ENCODE measurements around the gene UBE2C. TPM values are rescaled to one million over a fixed set of nuclear protein-coding genes. Genes with fewer than 3 reads are reported as not detected.
A peak's percentile ranks its signal among the peaks of the same experiment; 100 is the strongest.

Gene UBE2C
- total and polyA plus RNA-seq, 2 experiments from 2014 or later: 26.7 to 46.9 TPM

DNA sequence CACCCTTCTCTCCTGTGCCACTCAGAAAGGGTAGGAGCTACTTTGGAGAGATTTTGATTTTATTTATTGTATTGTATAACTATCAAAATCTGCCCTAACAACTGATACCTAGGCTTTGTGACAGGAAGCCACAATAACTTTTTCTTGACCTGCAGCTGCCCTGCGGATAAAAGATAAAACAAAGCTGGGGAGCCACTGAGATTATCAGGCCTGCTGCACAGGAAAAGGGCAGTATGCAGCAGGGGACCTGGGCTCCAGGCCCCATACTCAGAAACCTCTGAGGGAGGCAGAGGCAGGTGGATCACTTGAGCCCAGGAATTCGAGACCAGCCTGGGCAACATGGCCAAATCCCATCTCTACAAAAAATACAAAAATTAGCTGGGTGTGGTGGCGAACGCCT lies 20.2 kb downstream of the UBE2C start:
- peak overlapping the region; percentile 87 for H3K27ac ChIP-seq
- H3K36me3 ChIP-seq (replicated peaks; ENCODE audit: insufficient read depth, low read depth): no peaks in the 10 kb centered on the region
- DNase-seq (ENCODE audit: low spot score): no peak
- 86% methylated on average over 4 of the region's 4 CpGs for WGBS (ENCODE audit: low lambda C conversion rate, missing lambda C conversion rate)
- peaks cover 29% of the 10 kb centered on the region for H3K4me1 ChIP-seq (ENCODE audit: insufficient read depth)
- H3K9me3 ChIP-seq (ENCODE audit: low read depth): no peaks in the 10 kb centered on the region
- TF ChIP-seq EZH2 (IDR thresholded peaks at IDR 0.05; ENCODE audit: borderline replicate concordance): no peak
- no peak for TF ChIP-seq EZH2phosphoT487 (IDR thresholded peaks at IDR 0.05; ENCODE audit: low read depth, severe bottlenecking, unreplicated experiment)
- TF ChIP-seq, protein P1, sequence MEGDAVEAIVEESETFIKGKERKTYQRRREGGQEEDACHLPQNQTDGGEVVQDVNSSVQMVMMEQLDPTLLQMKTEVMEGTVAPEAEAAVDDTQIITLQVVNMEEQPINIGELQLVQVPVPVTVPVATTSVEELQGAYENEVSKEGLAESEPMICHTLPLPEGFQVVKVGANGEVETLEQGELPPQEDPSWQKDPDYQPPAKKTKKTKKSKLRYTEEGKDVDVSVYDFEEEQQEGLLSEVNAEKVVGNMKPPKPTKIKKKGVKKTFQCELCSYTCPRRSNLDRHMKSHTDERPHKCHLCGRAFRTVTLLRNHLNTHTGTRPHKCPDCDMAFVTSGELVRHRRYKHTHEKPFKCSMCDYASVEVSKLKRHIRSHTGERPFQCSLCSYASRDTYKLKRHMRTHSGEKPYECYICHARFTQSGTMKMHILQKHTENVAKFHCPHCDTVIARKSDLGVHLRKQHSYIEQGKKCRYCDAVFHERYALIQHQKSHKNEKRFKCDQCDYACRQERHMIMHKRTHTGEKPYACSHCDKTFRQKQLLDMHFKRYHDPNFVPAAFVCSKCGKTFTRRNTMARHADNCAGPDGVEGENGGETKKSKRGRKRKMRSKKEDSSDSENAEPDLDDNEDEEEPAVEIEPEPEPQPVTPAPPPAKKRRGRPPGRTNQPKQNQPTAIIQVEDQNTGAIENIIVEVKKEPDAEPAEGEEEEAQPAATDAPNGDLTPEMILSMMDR (IDR thresholded peaks at IDR 0.05; ENCODE audit: poor library complexity): no peak
- H3K4me3 ChIP-seq: no peak overlapping the region
- peak overlapping the region; percentile 87 for H2AFZ ChIP-seq
- no peaks in the 10 kb centered on the region for H3K27me3 ChIP-seq
- peaks cover 11% of the 10 kb centered on the region for H3K79me2 ChIP-seq
- H3K9me2 ChIP-seq (replicated peaks; ENCODE audit: insufficient read depth): no peaks in the 10 kb centered on the region
- no peaks in the 10 kb centered on the region for H4K20me1 ChIP-seq (ENCODE audit: insufficient read depth, poor library complexity, severe bottlenecking)
- H3K4me2 ChIP-seq: no peak overlapping the region

DNA sequence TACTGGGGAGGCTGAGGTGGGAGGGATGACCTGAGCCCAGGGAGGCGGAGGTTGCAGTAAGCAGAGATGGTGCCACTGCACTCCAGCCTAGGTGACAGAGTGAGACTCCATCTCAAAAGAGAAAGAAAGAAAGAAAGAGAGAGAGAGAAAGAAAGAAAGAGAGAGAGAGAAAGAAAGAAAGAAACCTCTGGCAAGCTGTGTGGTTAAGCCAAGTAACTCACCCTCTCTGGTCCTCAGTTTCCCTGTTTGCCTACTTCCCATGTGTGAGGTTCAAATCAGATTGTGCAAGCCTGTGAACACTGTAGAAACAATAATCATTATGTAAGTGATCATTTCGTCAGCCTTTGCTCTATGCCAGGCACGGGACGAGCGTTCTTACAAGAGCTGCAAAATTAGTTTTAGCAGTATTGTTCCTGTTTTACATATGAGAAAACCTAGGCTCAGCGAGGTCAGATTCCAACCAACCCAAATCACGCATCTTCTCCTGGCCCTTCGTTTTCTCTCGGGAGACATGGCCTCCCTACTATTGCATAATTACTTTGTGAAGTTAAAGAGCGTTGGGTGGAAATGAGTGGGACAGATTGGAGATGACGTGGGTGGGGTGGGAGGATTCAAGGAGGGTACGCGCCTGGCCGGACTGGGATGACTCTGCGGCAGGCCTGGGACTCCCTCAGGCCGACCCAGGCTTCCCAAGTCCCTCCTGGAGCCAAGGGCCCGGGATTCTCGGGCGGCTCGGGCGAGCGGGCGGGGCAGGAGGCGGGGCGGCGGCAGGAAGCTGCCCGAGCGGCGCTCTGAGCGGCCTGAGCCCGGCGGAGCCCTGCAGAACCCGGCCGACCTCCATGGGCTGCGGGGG lies 20.8 kb downstream of the UBE2C start, which contains the start of gene SNX21:
TSS of gene SNX21 (plus strand) at position 770 of the 853 bp plus-strand sequence. CDS start 121 bp downstream, outside the sequence.
- H2AFZ ChIP-seq: peak within 1 kb of the TSS; percentile 87
- H3K9me2 ChIP-seq (replicated peaks; ENCODE audit: insufficient read depth): no peaks in the 10 kb centered on the region
- peak; percentile 91 for DNase-seq (ENCODE audit: low spot score)
- peak within 1 kb of the TSS; percentile 92 for H3K4me2 ChIP-seq
- TF ChIP-seq EZH2phosphoT487 (IDR thresholded peaks at IDR 0.05; ENCODE audit: low read depth, severe bottlenecking, unreplicated experiment) (no peak), EZH2 (IDR thresholded peaks at IDR 0.05; ENCODE audit: borderline replicate concordance) (no peak)
- TF ChIP-seq, protein P1 (IDR thresholded peaks at IDR 0.05; ENCODE audit: poor library complexity): no peak
- H3K27ac ChIP-seq: peak within 1 kb of the TSS; percentile 87
- no peaks in the 10 kb centered on the region for H3K36me3 ChIP-seq (replicated peaks; ENCODE audit: insufficient read depth, low read depth)
- peak within 1 kb of the TSS; percentile 87 for H3K4me3 ChIP-seq
- WGBS (ENCODE audit: low lambda C conversion rate, missing lambda C conversion rate): 22% methylated on average over 17 of the region's 35 CpGs
- H3K27me3 ChIP-seq: no peaks in the 10 kb centered on the region
- H4K20me1 ChIP-seq (ENCODE audit: insufficient read depth, poor library complexity, severe bottlenecking): no peaks in the 10 kb centered on the region
- no peaks in the 10 kb centered on the region for H3K9me3 ChIP-seq (ENCODE audit: low read depth)
- H3K4me1 ChIP-seq (ENCODE audit: insufficient read depth): peaks cover 29% of the 10 kb centered on the region
- peaks cover 12% of the 10 kb centered on the region for H3K79me2 ChIP-seq

DNA sequence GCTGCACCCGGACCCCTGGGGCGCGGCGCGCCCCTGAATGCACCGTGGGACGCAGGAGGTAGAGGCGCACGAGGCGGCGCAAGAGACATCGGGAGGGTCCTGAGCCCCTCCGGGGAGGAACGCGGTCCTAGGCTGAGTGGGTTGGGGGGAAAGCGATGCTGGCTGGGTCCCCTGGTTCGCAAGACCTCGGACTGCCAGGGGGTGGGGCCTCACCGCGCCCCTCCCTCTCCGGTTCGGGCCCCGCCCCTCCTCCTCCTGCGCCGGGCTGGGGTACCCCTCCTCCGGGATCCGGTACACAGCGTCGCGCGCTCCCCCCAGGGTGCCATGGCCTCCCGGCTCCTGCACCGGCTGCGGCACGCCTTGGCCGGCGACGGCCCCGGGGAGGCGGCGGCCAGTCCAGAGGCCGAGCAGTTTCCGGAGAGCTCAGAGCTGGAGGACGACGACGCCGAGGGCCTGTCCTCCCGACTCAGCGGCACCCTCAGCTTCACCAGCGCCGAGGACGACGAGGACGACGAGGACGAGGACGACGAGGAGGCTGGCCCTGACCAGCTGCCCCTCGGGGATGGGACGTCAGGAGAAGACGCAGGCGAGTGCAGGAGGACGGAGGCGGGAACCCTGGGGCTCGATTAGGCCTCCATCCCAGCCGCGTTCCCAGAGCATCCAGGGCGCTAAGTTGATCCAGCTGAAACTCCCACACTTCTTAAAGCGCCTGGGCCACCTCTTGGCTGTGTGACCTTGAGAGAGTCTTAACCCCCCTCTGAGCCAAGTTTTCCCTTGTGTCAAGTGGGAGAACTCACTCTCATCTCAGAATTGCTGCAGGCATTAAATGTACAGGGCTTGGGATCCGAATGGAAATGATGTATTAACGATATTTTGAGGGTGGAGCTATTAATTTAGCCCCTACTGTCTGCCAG lies 21.7 kb downstream of the UBE2C start:
- H3K27ac ChIP-seq: peak overlapping the region; percentile 87
- H2AFZ ChIP-seq: peak overlapping the region; percentile 87
- TF ChIP-seq, protein P1 (IDR thresholded peaks at IDR 0.05; ENCODE audit: poor library complexity): no peak
- TF ChIP-seq EZH2 (IDR thresholded peaks at IDR 0.05; ENCODE audit: borderline replicate concordance): no peak
- TF ChIP-seq EZH2phosphoT487 (IDR thresholded peaks at IDR 0.05; ENCODE audit: low read depth, severe bottlenecking, unreplicated experiment): no peak
- peaks cover 29% of the 10 kb centered on the region for H3K4me1 ChIP-seq (ENCODE audit: insufficient read depth)
- H3K36me3 ChIP-seq (replicated peaks; ENCODE audit: insufficient read depth, low read depth): no peaks in the 10 kb centered on the region
- H3K4me2 ChIP-seq: peak overlapping the region; percentile 92
- H3K79me2 ChIP-seq: peaks cover 14% of the 10 kb centered on the region
- H3K9me2 ChIP-seq (replicated peaks; ENCODE audit: insufficient read depth): no peaks in the 10 kb centered on the region
- WGBS (ENCODE audit: low lambda C conversion rate, missing lambda C conversion rate): 8% methylated on average over 50 of the region's 71 CpGs
- H4K20me1 ChIP-seq (ENCODE audit: insufficient read depth, poor library complexity, severe bottlenecking): no peaks in the 10 kb centered on the region
- H3K9me3 ChIP-seq (ENCODE audit: low read depth): no peaks in the 10 kb centered on the region
- no peaks in the 10 kb centered on the region for H3K27me3 ChIP-seq
- peak overlapping the region; percentile 87 for H3K4me3 ChIP-seq
- peak; percentile 81 for DNase-seq (ENCODE audit: low spot score)

Data from hepatocyte (in vitro differentiated cells).